Sigmoid colon (tissue), 4 donors: ENCODE data around the gene CACNA1D.

ENCODE experiments used
- CTCF ChIP-seq, 4 experiments: fragments of 450-650 bp in 3 of 4; fragments of 200-600 bp in 1 of 4; IDR thresholded peaks; one replicate each; pipeline ENCODE4 v1.5.1; 2016 to 2019; ENCODE audit warnings: antibody characterized with exemption in 4 of 4, mild to moderate bottlenecking in 3 of 4, moderate library complexity in 2 of 4
- EP300 ChIP-seq, 4 donors: sonication (generic); formaldehyde crosslinking; IDR thresholded peaks; one replicate each; pipeline ENCODE4 v1.6.1; 2017; ENCODE audit warnings: antibody characterized with exemption in 4 of 4
- POLR2A ChIP-seq, 2 donors: fragments of 450-650 bp; IDR thresholded peaks; one replicate each; pipeline ENCODE4 v1.6.1; 2016; ENCODE audit warnings: antibody characterized with exemption in 2 of 2, mild to moderate bottlenecking in 2 of 2, moderate library complexity in 2 of 2
- POLR2AphosphoS5 ChIP-seq, 4 donors: sonication (generic); formaldehyde crosslinking; IDR thresholded peaks; one replicate each; pipeline ENCODE4 v1.6.1; 2017; ENCODE audit warnings: antibody characterized with exemption in 4 of 4

- TF ChIP-seq CTCF (IDR thresholded peaks at IDR 0.05) (no peak), POLR2AphosphoS5 (IDR thresholded peaks at IDR 0.05) (no peak), POLR2A (IDR thresholded peaks at IDR 0.05) (no peak), EP300 (IDR thresholded peaks at IDR 0.05) (no peak)
Observed at GRCh38 chr3:53524566-53524965, 30.2 kb downstream of the CACNA1D start.
